Chondrocyte (in vitro differentiated cells): ENCODE results near the gene MAGI3. TPM values are rescaled to one million over a fixed set of nuclear protein-coding genes. Genes with fewer than 3 reads are reported as not detected.

ENCODE experiments used
- DNase-seq: peaks from one replicate; pipeline ENCODE4 v3.0.0; 2021; ENCODE audit warnings: mixed read lengths, low spot score
- H3K27ac Mint-ChIP-seq: one replicate; pipeline ENCODE4 v1.8.0; 2021; ENCODE audit warnings: mild to moderate bottlenecking, moderate library complexity, mixed read lengths; ENCODE audit not compliant: unreplicated experiment
- H3K27me3 Mint-ChIP-seq: 2 replicates; pipeline ENCODE4 v1.8.0; 2021; ENCODE audit warnings: low read depth, mixed read lengths
- H3K36me3 Mint-ChIP-seq: 2 replicates; pipeline ENCODE4 v1.8.0; 2021; ENCODE audit warnings: low read depth, mixed read lengths
- H3K4me1 Mint-ChIP-seq: 2 replicates; pipeline ENCODE4 v1.8.0; 2021; ENCODE audit warnings: low read depth, mild to moderate bottlenecking, mixed read lengths
- H3K4me3 Mint-ChIP-seq: one replicate; pipeline ENCODE4 v1.8.0; 2021; ENCODE audit warnings: mild to moderate bottlenecking, moderate library complexity, mixed read lengths; ENCODE audit not compliant: unreplicated experiment
- H3K9me3 Mint-ChIP-seq: 2 replicates; pipeline ENCODE4 v1.8.0; 2021; ENCODE audit warnings: low read depth, mixed read lengths
- CTCF ChIP-seq: fragments of 200-600 bp; sonication (generic); IDR thresholded peaks from 2 replicates; pipeline ENCODE4 v1.5.0; 2021; ENCODE audit warnings: antibody characterized with exemption, mild to moderate bottlenecking, moderate library complexity
- total RNA-seq: library from RNA; stranded (reverse); gene quantifications from 3 replicates; pipeline ENCODE4 v1.2.1, GENCODE V29; 2021

Gene MAGI3
- total RNA-seq, 1 donor from 2014 or later, result 8.8 TPM

DNA sequence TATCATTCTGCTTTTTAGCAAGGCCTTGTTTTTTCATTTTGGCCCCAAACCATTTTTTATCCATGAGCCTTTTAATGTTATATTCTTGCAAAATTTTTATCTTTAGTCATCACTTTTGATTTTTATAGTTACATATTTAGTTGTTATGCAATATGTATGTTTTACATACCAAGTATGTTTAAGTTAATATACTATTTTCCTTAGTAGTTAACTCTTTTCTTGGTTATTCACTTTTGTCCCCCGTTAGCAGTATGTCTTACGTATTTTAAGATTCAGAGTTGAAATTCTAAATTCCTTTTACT is 44.5 kb downstream of the MAGI3 start:
- Mint-ChIP-seq H3K9me3 (no peaks in the 10 kb centered on the region), H3K4me3 (no peak overlapping the region), H3K27me3 (no peaks in the 10 kb centered on the region), H3K27ac (no peak overlapping the region), H3K36me3 (no peaks in the 10 kb centered on the region), H3K4me1 (peaks cover 3% of the 10 kb centered on the region)
- TF ChIP-seq CTCF, result no peak
- no peak for DNase-seq

DNA sequence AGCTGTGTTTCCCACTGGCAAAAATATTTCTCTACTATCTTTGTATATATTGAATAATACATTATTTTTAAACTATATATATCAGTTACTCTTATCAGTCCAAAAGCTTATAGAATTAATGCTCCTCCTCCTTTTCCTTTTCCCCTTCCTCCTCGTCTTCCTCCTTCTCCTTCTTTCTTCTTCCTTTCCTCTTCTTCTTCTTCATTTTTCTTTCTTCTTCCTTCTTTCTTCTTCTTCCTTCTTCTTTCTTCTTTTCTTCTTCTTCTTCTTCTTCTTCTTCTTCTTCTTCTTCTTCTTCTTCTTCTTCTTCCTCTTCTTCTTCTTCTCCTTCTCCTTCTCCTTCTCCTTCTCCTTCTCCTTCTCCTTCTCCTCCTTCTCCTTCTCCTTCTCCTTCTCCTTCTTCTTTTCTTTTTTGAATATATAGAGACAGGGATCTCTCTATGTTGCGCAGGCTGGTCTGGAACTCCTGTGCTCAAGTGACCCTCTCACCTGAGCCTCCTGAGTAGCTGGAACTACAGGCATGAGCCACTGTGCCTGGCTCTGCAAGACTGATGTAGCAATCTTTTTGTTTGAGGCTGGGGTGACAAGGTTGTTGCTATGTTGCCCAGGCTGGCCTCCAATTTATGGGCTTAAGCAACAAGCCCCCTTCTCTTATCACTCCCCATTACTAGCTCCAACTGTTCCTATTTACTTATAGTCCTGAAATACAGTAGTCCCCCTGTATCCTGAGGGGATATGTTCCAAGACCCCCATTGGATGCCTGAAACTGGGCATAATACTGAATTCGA is 47.4 kb downstream of the MAGI3 start:
- Mint-ChIP-seq H3K27ac (no peak overlapping the region), H3K9me3 (no peaks in the 10 kb centered on the region), H3K27me3 (no peaks in the 10 kb centered on the region), H3K4me1 (peaks cover 3% of the 10 kb centered on the region), H3K4me3 (no peak overlapping the region), H3K36me3 (no peaks in the 10 kb centered on the region)
- DNase-seq, result no peak
- no peak for TF ChIP-seq CTCF

GRCh38 chr1:113438505-113439276 is 48.4 kb downstream of the MAGI3 start:
- Mint-ChIP-seq H3K9me3 (no peaks in the 10 kb centered on the region), H3K27me3 (no peaks in the 10 kb centered on the region), H3K27ac (no peak overlapping the region), H3K36me3 (no peaks in the 10 kb centered on the region), H3K4me1 (peaks cover 3% of the 10 kb centered on the region), H3K4me3 (no peak overlapping the region)
- no peak for TF ChIP-seq CTCF
- no peak for DNase-seq

GRCh38 chr1:113439277-113439670 is 49.0 kb downstream of the MAGI3 start:
- TF ChIP-seq CTCF, result no peak

GRCh38 chr1:113442131-113442530 is 51.8 kb downstream of the MAGI3 start:
- DNase-seq, result no peak
- Mint-ChIP-seq H3K36me3 (peaks cover 7% of the 10 kb centered on the region), H3K4me1 (no peaks in the 10 kb centered on the region), H3K27ac (no peak overlapping the region), H3K27me3 (no peaks in the 10 kb centered on the region), H3K9me3 (peaks cover 14% of the 10 kb centered on the region), H3K4me3 (no peak overlapping the region)
- TF ChIP-seq CTCF, result no peak

More at GRCh38 chr1:113439277-113439670, 49.0 kb downstream of the MAGI3 start:
- Mint-ChIP-seq H3K4me3 (no peak overlapping the region), H3K9me3 (peaks cover 2% of the 10 kb centered on the region), H3K27ac (no peak overlapping the region), H3K4me1 (peaks cover 3% of the 10 kb centered on the region), H3K27me3 (no peaks in the 10 kb centered on the region), H3K36me3 (peaks cover 2% of the 10 kb centered on the region)
- no peak for DNase-seq
